Esophagus (tissue), 2 donors: ENCODE measurements around the gene HIVEP3. TPM values are rescaled to one million over a fixed set of nuclear protein-coding genes. Genes with fewer than 3 reads are reported as not detected.

Source experiments
- H3K27ac ChIP-seq, 2 donors: one replicate each; pipeline ENCODE4 v1.5.1; 2013; ENCODE audit warnings: low read depth in 2 of 2, mild to moderate bottlenecking in 2 of 2, inconsistent platforms in 1 of 2, low read length in 1 of 2, moderate library complexity in 1 of 2
- H3K27me3 ChIP-seq, 2 donors: one replicate each; pipeline ENCODE4 v1.6.1; 2013; ENCODE audit warnings: low read length in 2 of 2, control low read depth in 1 of 2, mild to moderate bottlenecking in 1 of 2; ENCODE audit not compliant: insufficient read depth in 2 of 2, control insufficient read depth in 1 of 2
- H3K36me3 ChIP-seq, 2 donors: one replicate each; pipeline ENCODE4 v1.6.1; 2013; ENCODE audit warnings: low read length in 1 of 2; ENCODE audit not compliant: control insufficient read depth in 2 of 2, insufficient read depth in 2 of 2
- H3K4me1 ChIP-seq, 2 donors: one replicate each; pipeline ENCODE4 v1.6.1; 2013; ENCODE audit warnings: low read length in 1 of 2; ENCODE audit not compliant: control insufficient read depth in 2 of 2, insufficient read depth in 2 of 2
- H3K4me3 ChIP-seq, 2 donors: one replicate each; pipeline ENCODE4 v1.5.1; 2013; ENCODE audit warnings: low read length in 2 of 2, mild to moderate bottlenecking in 2 of 2, low read depth in 1 of 2, moderate library complexity in 1 of 2
- H3K9me3 ChIP-seq, 2 donors: one replicate each; pipeline ENCODE4 v1.6.1; 2013; ENCODE audit warnings: mild to moderate bottlenecking in 2 of 2, low read depth in 1 of 2, low read length in 1 of 2, moderate library complexity in 1 of 2; ENCODE audit not compliant: control insufficient read depth in 2 of 2, insufficient read depth in 1 of 2
- WGBS, 2 donors: extraction: QIAGEN DNeasy Blood & Tissue Kit; methylation state at CpG; one replicate each; pipeline ENCODE4 v1.1.7; 2013; 5-methylcytosine and 5-hydroxymethylcytosine counted together
- polyA plus RNA-seq, 2 donors: library from polyadenylated mRNA; stranded (reverse); fragments of 200-250 nt; gene quantifications; one replicate each; pipeline ENCODE4 v1.2.3, GENCODE V29; 2013
- donor health status: healthy with polysubstance abuse.
- donor health status: Bipolar disorder and iron deficiency.

The HIVEP3 gene
- polyA plus RNA-seq, 2 donors = 2.7 to 10.0 TPM

DNA sequence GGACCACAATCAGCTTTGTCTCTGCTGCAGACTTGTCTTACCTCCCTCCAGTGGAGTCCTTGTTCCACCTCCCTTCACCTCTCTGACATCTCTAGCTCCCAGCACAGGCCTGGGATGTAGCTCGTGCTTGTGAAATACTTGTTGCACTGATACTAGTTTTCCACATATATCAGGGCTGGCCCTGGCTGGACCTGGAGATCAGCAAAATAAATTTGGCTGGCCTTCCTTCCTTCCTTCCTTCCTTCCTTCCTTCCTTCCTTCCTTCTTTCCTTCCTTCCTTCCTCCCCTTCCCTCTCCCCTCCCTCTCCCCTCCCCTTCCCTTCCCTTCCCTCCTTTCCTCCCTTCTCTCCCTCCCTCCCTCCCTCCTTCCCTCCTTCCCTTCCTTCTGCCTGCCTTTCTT is 196.5 kb downstream of the HIVEP3 start:
- 70 to 75% methylated on average over 1 of the region's 1 CpG for WGBS, 2 donors

DNA sequence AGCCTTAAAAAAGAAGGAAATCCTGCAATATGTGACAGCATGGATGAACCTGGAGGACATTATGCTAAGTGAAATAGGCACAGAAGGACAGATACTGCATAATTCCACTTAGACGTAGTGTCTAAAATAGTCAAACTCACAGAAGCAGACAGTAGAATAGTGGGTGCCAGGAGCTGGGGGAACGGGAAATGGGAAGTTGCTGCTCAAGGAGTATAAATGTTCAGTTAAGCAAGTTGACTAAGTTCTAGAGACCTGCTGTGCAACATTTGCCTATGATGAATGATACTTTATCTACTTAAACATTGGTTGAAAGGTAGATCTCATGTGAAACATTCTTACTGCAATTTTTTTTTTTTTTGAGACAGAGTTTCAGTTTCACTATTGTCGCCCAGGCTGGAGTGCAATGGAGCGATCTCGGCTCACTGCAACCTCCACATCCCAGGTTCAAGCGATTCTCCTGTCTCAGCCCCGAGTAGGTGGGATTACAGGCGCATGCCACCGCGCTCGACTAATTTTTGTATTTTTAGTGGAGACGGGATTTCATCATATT is 197.8 kb downstream of the HIVEP3 start:
- Histone ChIP-seq H3K4me3 (no peak overlapping the region), H3K4me1 (peaks cover 0 to 6% of the 10 kb centered on the region in 2 donors), H3K9me3 (no peaks in the 10 kb centered on the region), H3K27me3 (no peaks in the 10 kb centered on the region), H3K27ac (no peak overlapping the region), H3K36me3 (no peaks in the 10 kb centered on the region)
- 82 to 88% methylated on average over 12 of the region's 12 CpGs for WGBS, 2 donors

More for the DNA sequence above, 196.5 kb downstream of the HIVEP3 start:
- no peaks in the 10 kb centered on the region for H3K4me1 ChIP-seq
- H3K27ac ChIP-seq = no peak overlapping the region
- H3K36me3 ChIP-seq = no peaks in the 10 kb centered on the region
- no peaks in the 10 kb centered on the region for H3K27me3 ChIP-seq
- no peaks in the 10 kb centered on the region for H3K9me3 ChIP-seq
- H3K4me3 ChIP-seq = no peak overlapping the region

- Histone ChIP-seq H3K9me3 (no peaks in the 10 kb centered on the region), H3K4me3 (no peak overlapping the region), H3K27me3 (no peaks in the 10 kb centered on the region), H3K36me3 (no peaks in the 10 kb centered on the region), H3K4me1 (peaks cover 0 to 7% of the 10 kb centered on the region in 2 donors), H3K27ac (no peak overlapping the region)
- 92 to 93% methylated on average over 5 of the region's 5 CpGs for WGBS, 2 donors
These were observed 199.1 kb downstream of the HIVEP3 start for GRCh38 chr1:41719590-41719989.

DNA sequence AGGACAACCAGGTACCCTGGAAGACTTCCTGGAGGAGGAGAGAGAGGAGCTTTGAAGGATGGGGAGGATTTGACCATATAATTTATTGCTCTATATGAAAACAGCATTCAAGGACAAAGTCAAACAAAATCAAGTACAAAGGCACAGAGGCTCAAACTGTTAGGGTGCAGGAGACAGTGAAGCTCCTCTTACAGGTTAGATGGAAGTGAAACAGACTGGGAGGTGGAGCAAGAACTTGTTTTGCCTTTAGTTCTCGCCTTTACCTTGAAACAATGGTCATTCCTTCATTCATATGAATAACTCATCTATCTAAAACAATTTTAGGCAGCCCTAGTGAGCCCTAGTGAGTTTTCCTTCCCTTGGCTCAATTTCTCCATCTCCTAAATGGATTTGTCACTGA is 199.6 kb downstream of the HIVEP3 start:
- H3K9me3 ChIP-seq = no peaks in the 10 kb centered on the region
- no peak overlapping the region for H3K27ac ChIP-seq
- WGBS, 2 donors = 90 to 92% methylated on average over 1 of the region's 1 CpG
- no peaks in the 10 kb centered on the region for H3K27me3 ChIP-seq
- H3K4me1 ChIP-seq = peaks cover 0 to 7% of the 10 kb centered on the region in 2 donors
- H3K4me3 ChIP-seq = no peak overlapping the region
- no peaks in the 10 kb centered on the region for H3K36me3 ChIP-seq

- H3K4me3 ChIP-seq = no peak overlapping the region
- no peaks in the 10 kb centered on the region for H3K27me3 ChIP-seq
- H3K9me3 ChIP-seq = no peaks in the 10 kb centered on the region
- WGBS, 2 donors = 55 to 75% methylated on average over 7 of the region's 7 CpGs
- H3K36me3 ChIP-seq = no peaks in the 10 kb centered on the region
- H3K27ac ChIP-seq = no peak overlapping the region
- H3K4me1 ChIP-seq = peaks cover 0 to 7% of the 10 kb centered on the region in 2 donors
These were observed 200.2 kb downstream of the HIVEP3 start for GRCh38 chr1:41718497-41718896.

DNA sequence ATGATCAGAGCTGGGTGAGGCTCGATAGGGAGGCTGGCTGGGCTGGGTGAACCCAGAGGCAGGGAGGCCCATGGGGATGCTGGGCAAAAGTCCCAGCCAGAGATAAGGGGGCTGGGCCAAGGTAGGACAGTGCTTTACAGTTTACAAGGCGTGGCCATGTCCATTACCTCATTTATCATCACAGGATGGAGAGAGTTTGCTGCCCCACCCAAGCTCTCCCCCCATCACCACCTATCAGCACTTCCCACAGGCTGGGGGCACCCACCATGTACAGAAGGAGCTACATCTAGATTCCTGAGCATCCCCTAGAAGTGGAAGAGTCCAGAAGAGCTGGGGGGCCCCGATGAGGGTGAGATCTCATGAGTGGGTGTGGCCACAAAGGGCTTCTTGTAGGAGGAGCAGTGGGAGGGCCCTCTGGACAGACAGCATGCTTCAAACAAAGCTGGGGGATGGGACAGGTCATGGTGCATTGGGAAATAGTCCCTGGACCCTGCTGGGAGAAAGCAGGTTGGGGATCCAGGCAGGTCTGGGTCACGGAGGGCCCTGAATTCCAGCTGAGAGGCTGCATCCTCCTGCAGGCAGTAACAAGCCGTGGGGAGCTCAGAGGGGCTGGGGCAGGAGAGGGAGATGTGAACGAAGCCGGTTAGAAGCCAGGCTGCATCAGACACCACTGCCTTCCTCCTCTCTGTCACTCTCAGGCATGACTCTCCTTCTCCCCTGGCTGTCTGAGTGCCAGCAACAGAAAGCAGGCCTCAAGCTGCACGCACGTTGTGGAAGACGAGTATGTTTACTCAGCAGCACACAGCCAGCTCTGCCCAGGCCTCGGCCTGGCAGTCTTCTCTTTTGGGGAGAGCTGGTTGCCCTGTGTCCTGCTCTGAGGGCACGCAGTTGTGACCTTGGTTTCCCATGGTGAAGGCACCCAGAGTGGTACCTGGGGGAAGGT is 202.3 kb downstream of the HIVEP3 start:
- Histone ChIP-seq H3K4me3 (no peak overlapping the region), H3K4me1 (peaks cover 0 to 7% of the 10 kb centered on the region in 2 donors), H3K27ac (no peak overlapping the region), H3K9me3 (no peaks in the 10 kb centered on the region), H3K36me3 (no peaks in the 10 kb centered on the region), H3K27me3 (no peaks in the 10 kb centered on the region)
- WGBS, 2 donors = 81 to 85% methylated on average over 12 of the region's 12 CpGs

DNA sequence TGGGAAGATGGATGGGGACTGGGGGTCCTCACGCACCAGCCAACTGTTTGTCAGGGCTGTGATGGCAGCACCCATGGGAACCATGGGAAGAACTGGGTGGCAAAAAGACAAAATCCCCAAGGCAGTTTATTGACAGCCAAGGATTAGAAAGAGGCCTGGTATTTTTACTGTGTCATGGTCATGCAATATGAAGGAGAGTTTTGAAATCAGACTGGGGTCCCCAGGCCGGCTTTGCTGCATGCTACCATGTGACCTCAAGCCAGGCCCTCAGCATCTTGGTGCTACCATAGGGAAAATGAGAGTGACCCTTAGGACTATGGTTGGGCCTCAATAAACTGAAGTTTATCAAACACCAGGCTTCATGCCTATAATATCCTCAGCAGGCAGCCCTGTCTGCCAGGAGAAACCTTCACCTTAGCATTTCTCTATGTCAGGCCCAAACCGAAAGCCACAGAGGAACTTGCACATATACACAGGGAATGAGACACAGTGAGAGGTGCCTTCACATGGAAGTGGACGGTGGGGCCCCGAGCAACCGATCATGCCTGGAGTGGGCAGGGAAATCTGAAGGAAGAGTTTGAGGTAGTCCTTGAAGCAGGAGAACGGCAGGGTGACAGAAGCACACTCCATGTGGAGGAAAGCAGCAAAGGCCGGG is 203.2 kb downstream of the HIVEP3 start:
- no peaks in the 10 kb centered on the region for H3K9me3 ChIP-seq
- H3K36me3 ChIP-seq = no peaks in the 10 kb centered on the region
- WGBS, 2 donors = 93 to 95% methylated on average over 8 of the region's 8 CpGs
- H3K27ac ChIP-seq = no peak overlapping the region
- no peak overlapping the region for H3K4me3 ChIP-seq
- H3K27me3 ChIP-seq = no peaks in the 10 kb centered on the region
- H3K4me1 ChIP-seq = peaks cover 0 to 7% of the 10 kb centered on the region in 2 donors

DNA sequence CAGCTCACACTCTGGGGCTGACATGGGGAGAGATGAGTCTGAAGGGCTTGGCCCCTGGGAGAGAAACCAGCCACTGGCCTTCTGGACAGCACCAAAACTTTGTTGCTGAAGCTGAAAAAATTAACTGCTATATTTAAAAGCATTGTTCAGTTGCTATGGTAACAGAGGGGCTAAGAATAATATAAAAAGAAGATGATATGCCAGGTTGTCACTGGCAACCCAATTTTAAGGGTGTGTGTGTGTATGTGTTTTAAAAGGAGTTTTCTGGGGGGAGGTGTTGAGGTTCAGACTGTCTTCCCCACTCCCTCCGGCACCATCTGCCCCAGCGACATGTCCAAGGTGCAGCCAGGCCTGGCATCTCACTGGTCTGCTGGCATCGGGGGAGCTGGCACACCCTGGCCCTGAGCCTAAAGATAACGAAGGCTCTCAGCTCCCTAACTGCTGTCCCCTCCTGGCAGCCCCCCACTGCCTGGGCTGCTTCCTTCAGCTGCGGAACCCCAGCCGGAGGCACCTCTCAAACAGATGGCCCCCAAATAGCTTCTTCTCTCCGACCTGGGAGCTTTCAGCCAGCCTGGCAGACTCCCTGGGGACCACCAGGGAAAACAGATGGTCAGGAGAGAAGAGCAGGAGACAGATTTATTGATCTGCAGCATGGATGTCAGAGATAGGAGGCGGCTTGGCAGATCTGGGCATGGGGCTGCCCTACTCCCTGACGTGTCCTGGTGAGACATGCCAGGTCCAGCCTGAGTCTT is 203.9 kb downstream of the HIVEP3 start:
- H3K27ac ChIP-seq = no peak overlapping the region
- no peaks in the 10 kb centered on the region for H3K27me3 ChIP-seq
- no peaks in the 10 kb centered on the region for H3K9me3 ChIP-seq
- peaks cover 0 to 7% of the 10 kb centered on the region in 2 donors for H3K4me1 ChIP-seq
- no peak overlapping the region for H3K4me3 ChIP-seq
- WGBS, 2 donors = 84 to 88% methylated on average over 9 of the region's 9 CpGs
- H3K36me3 ChIP-seq = no peaks in the 10 kb centered on the region
